ENCODE measurements around the gene ZFHX3. TPM values are rescaled to one million over a fixed set of nuclear protein-coding genes. Genes with fewer than 3 reads are reported as not detected.

The ZFHX3 gene
- total and polyA plus RNA-seq, 9 of the 15 experiments (the other 6 are each of a cell fraction or from before 2014, with no cell fraction given) = 0.01 to 0.23 (median 0.06) TPM; not detected in 4

DNA sequence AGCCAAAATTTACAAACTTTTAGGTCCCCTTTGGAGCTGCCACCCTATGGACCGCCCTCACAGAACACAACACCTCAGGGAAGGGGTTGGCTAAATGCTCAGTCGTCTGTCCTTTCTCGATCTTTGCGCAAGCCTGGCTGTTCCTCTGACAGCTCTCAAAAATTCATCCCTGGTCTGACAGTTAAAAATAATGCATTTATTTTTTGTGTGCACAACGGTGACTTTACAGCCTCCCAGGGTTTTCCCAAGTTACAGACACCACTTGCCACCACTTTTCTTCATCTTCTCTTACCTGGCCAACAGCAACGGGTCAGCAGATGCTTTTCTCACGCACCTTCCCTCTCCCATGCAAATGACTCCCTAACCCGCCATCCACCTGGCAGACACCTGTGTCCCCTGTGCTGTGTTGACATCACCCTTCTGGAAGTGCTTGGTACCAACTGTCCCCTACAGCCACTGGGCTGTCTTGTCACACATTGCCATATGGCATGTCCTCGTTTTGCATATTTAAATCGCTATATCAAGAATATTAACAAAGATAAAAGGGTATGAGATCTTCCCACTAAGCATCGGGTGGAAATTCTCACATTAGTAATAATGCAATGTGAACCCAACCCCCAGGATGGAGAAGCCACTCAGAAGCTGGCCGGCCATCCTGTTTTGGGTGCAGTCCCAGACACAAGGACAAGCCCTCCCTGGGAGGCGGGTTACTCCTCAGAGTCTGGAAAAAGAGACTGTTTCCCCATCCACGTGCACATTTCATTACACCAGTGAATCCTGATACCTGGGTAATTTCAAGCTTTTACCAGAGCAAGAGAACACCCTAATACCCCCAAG lies 187.0 kb downstream of the ZFHX3 start:
- CTCF ChIA-PET (ENCODE audit: low intra/inter-chr PET ratio) = no interaction called here
- Histone ChIP-seq H3K9me1 (ENCODE audit: control insufficient read depth, insufficient read depth, low read length) (peaks cover 4% of the 10 kb centered on the region), H4K20me1 (replicated peaks; ENCODE audit: control insufficient read depth, insufficient read depth, low read length) (no peaks in the 10 kb centered on the region), H3K27me3 (ENCODE audit: control insufficient read depth in 2 of 2, insufficient read depth in 2 of 2, low read length in 2 of 2) (peaks cover 16 to 48% of the 10 kb centered on the region in 2 experiments), H3K4me2 (ENCODE audit: insufficient read depth, low read length) (no peak overlapping the region), H3K4me3 (no peak overlapping the region), H3K4me1 (replicated peaks in 1 of 2; ENCODE audit: control insufficient read depth in 2 of 2, insufficient read depth in 2 of 2, low read length in 2 of 2) (no peaks in the 10 kb centered on the region), H3K27ac (ENCODE audit: extremely low read depth, low read depth, low read length) (no peak overlapping the region), H3K79me2 (ENCODE audit: control insufficient read depth, insufficient read depth, low read length) (no peaks in the 10 kb centered on the region), H2AFZ (ENCODE audit: low read depth, low read length) (no peak overlapping the region), H3K9ac (ENCODE audit: insufficient read depth in 1 of 2, low read depth in 2 of 2, low read length in 2 of 2) (no peak overlapping the region), H3K9me3 (replicated peaks; ENCODE audit: control insufficient read depth, insufficient read depth, low read depth, low read length) (no peaks in the 10 kb centered on the region), H3K36me3 (ENCODE audit: control insufficient read depth, insufficient read depth, low read length) (no peaks in the 10 kb centered on the region)
- DNase-seq (ENCODE audit: extremely low read depth in 1 of 4, low spot score in 3 of 4) = no peak
- POLR2A ChIA-PET = interaction anchor here (0.7 kb wide), 1 partner anchor 501 kb away, joined by 4 read pairs; no protein-coding TSS in a partner anchor
- in situ Hi-C loops (cut with MboI) = no loop called here
- no TSS peak for BruUV-seq (replicated peaks)
- FAIRE-seq = no peak
- TF ChIP-seq ZSCAN29 (IDR thresholded peaks at IDR 0.05) (no peak), TARDBP (IDR thresholded peaks at IDR 0.05) (no peak), CEBPG (CRISPR knock-in tag; IDR thresholded peaks at IDR 0.05) (no peak), CEBPG (tag; conservative IDR thresholded peaks at IDR 0.05 in 1 of 2, IDR thresholded peaks at IDR 0.05 in 1 of 2) (no peak), ZNF717 (CRISPR knock-in tag; IDR thresholded peaks at IDR 0.05) (no peak), C11orf30 (IDR thresholded peaks at IDR 0.05; ENCODE audit: low read depth) (no peak), AFF1 (IDR thresholded peaks at IDR 0.05; ENCODE audit: low read depth in 1 of 2, partially characterized antibody in 2 of 2) (no peak), ZNF224 (CRISPR knock-in tag; IDR thresholded peaks at IDR 0.05) (no peak), SPI1 (IDR thresholded peaks at IDR 0.05; ENCODE audit: borderline replicate concordance, low read depth, low read length) (no peak), ZNF408 (CRISPR knock-in tag; IDR thresholded peaks at IDR 0.05; ENCODE audit: low read depth) (no peak)
- TF ChIP-seq, protein P1, sequence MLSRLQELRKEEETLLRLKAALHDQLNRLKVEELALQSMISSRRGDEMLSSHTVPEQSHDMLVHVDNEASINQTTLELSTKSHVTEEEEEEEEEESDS (CRISPR knock-in tag; IDR thresholded peaks at IDR 0.05) = no peak
- WGBS (ENCODE audit: insufficient coverage, low coverage, missing lambda C conversion rate) = 4% methylated on average over 14 of the region's 14 CpGs
- no peak for ATAC-seq
- intact Hi-C loops (cut with micrococcal nuclease) = no loop called here

Data from K562 (cell line).